Right lobe of liver (tissue), 4 donors: Measurements from ENCODE around the gene MAGI1.

ENCODE experiments used
- POLR2A ChIP-seq: fragments of 450-650 bp; IDR thresholded peaks from one replicate; pipeline ENCODE4 v1.6.1; 2017; ENCODE audit warnings: antibody characterized with exemption, mild to moderate bottlenecking
- TF ChIP-seq, protein P1 (sequence below), 4 donors: fragments of 200-600 bp in 3 of 4; fragments of 450-650 bp in 1 of 4; IDR thresholded peaks; one replicate each; pipeline versions ENCODE4 v1.5.1 to v1.8.0; 2016 to 2022; ENCODE audit warnings: antibody characterized with exemption in 4 of 4, mild to moderate bottlenecking in 2 of 4
- donor health status: DM: no; HTN: no; CAD: no.
- donor health status: DM: no; HTN: no; CAD: no.
- donor health status: DM: no; HTN: yes; CAD: no.

DNA sequence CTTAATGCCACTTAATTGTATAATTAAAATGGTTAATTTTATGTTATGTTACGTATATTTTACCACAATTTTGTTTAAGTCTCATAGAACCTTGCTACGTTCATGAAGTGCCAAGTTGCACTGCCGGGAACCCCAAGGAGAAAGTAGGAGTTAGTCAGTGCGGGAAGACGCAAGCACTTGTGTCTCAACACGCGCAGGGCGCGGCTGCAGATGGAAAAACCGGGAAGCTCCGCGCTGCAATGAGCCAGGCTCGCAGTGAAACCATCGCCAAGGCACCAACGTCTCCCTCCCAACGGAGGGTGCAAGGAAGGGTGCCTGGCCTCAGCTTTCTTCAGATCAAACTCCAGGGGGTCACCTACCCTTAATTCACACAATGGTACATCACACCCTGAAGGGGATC lies 21.6 kb downstream of the MAGI1 start:
- TF ChIP-seq, protein P1, sequence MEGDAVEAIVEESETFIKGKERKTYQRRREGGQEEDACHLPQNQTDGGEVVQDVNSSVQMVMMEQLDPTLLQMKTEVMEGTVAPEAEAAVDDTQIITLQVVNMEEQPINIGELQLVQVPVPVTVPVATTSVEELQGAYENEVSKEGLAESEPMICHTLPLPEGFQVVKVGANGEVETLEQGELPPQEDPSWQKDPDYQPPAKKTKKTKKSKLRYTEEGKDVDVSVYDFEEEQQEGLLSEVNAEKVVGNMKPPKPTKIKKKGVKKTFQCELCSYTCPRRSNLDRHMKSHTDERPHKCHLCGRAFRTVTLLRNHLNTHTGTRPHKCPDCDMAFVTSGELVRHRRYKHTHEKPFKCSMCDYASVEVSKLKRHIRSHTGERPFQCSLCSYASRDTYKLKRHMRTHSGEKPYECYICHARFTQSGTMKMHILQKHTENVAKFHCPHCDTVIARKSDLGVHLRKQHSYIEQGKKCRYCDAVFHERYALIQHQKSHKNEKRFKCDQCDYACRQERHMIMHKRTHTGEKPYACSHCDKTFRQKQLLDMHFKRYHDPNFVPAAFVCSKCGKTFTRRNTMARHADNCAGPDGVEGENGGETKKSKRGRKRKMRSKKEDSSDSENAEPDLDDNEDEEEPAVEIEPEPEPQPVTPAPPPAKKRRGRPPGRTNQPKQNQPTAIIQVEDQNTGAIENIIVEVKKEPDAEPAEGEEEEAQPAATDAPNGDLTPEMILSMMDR (IDR thresholded peaks at IDR 0.05) = no peak
- TF ChIP-seq POLR2A = no peak
